ENCODE data around the gene OR52B4.
"Not testable (repeated sequence)": the region's sequence is repeated elsewhere in the genome, so short reads cannot be mapped to it uniquely, and the experiment has no call there.

The OR52B4 gene

DNA sequence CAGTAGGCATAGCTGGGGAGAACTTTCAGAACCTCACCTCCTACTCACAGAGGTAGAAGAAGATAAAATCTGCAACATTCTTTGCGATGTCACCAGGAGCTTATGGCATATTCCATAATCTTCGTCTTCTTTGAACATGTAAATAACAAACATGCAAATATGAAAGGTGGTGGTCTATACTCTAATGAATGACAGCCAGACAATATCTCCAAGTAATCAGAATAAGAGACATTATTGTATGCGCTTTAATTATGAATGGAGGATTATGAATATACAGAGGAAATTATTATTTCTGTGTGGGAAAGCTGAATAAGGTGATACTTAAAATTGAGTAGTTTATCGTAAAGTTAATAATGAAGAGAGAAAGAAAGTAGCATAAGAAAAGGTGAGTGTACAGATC is at the start of gene OR52B4:
Gene OR52B4 (minus strand): TSS at position 101 of the 400 bp plus-strand sequence. CDS start 91 bp downstream, at position 10.
- DNase-seq = no peak

GRCh38 chr11:4416816-4417215 is 48.6 kb upstream of the OR52B4 start:
- DNase-seq = no peak

DNA sequence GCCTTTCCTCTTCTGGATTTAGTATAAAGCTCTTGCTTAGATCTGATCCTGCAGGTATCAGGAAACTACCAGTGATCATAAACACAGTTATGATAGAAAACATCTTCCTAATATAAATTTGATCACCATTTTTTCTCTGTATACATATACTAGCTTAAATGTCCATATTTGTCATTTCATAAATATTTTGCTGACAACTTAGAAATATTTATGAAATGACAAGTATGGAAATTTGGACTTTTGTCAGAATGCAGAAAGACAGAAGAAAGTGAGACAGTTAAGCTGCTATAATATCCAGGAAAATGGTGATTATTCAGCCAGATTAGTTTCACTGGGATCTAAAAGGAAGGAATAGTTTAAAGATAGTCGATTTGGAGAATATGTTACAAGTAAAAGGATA is 48.1 kb upstream of the OR52B4 start:
- DNase-seq = no peak

DNA sequence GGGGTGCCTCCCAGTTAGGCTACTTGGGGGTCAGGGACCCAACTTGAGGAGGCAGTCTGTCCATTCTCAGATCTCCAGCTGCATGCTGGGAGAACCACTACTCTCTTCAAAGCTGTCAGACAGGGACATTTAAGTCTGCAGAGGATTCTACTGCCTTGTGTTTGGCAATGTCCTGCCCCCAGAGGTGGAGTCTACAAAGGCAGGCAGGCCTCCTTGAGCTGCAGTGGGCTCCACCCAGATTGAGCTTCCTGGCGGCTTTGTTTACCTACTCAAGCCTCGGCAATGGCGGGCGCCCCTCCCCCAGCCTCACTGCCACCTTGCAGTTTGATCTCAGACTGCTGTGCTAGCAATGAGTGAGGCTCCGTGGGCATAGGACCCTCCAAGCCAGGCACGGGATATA is 38.0 kb upstream of the OR52B4 start:
- DNase-seq = not testable (repeated sequence)

DNA sequence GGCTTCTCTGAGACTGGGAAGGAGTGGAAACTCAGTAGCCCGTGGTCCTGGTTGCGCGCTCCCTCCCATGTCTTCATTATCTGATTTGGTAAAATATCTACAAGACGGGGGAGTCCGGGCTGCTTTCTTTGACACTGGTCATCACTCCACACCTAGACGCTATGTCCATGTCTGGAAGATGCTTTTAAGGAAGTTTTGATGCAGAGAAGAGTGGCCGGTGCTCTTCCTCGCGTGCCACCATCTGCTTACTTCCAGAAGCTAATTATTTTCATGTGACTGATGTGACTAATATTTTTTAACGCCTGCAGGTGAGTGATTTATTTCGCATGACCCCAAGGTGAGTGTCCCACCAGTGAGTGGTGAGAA is 25.7 kb upstream of the OR52B4 start:
- DNase-seq = no peak

- DNase-seq = peak; percentile 79 to 92
These were observed 25.1 kb upstream of the OR52B4 start, which contains the start of gene TRIM21 for GRCh38 chr11:4393209-4393857. Gene TRIM21, minus strand, starts transcription at chr11:4393702. Its CDS starts 3,293 bp downstream, at chr11:4390409.

- no peak for DNase-seq
These were observed 20.0 kb upstream of the OR52B4 start for GRCh38 chr11:4388221-4388620.

GRCh38 chr11:4385978-4386740 is 18.0 kb upstream of the OR52B4 start:
- DNase-seq = no peak

GRCh38 chr11:4381901-4382300 is 13.7 kb upstream of the OR52B4 start:
- DNase-seq = no peak

GRCh38 chr11:4375431-4376140 is 7.4 kb upstream of the OR52B4 start:
- DNase-seq = no peak

- no peak for DNase-seq
These were observed 2.0 kb upstream of the OR52B4 start for GRCh38 chr11:4370166-4370565.

GRCh38 chr11:4348142-4348541 is 20.0 kb downstream of the OR52B4 start:
- DNase-seq = not testable (repeated sequence)

GRCh38 chr11:4345366-4345765 is 22.8 kb downstream of the OR52B4 start:
- DNase-seq = not testable (repeated sequence)

DNA sequence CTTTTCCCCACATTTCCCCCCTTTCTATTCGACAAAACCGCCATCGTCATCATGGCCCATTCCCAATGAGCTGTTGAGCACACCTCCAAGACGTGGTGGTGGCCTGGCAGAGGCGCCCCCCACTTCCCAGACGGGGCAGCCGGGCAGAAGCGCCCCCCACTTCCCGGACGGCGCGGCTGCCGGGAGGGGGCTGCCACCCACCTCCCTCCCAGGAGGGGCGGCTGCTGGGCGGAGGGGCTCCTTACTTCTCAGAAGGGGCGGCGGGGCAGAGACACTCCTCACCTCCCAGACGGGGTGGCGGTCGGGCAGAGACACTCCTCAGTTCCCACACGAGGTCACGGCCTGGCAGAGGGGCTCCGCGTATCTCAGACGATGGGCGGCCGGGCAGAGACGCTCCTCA is 33.8 kb downstream of the OR52B4 start:
- not testable (repeated sequence) for DNase-seq
